OCI-LY1 (cell line): ENCODE data around the gene RHOBTB3.

Experiments used
- H2AFZ ChIP-seq: fragments of 200-600 bp; sonication (generic), shearing (Covaris generic); 2 replicates; pipeline ENCODE4 v1.6.0; 2014; ENCODE audit warnings: antibody characterized with exemption, mild to moderate bottlenecking, low read length
- H3F3A ChIP-seq: fragments of 200-600 bp; sonication (generic), shearing (Covaris generic); 2 replicates; pipeline ENCODE4 v1.6.0; 2014; ENCODE audit warnings: mild to moderate bottlenecking, antibody characterized with exemption, low read length, moderate library complexity; ENCODE audit not compliant: insufficient read depth
- H3K27ac ChIP-seq: fragments of 200-600 bp; sonication (generic); 2 replicates; pipeline ENCODE4 v1.5.1; 2014; ENCODE audit warnings: low read length, mixed run types, mild to moderate bottlenecking, low read depth; ENCODE audit not compliant: poor library complexity, severe bottlenecking
- H3K27me3 ChIP-seq: fragments of 200-600 bp; sonication (generic); 2 replicates; pipeline ENCODE4 v1.6.0; 2014; ENCODE audit warnings: antibody characterized with exemption, mild to moderate bottlenecking, low read length, moderate library complexity; ENCODE audit not compliant: insufficient read depth
- H3K36me3 ChIP-seq: fragments of 200-600 bp; sonication (generic); 2 replicates; pipeline ENCODE4 v1.6.1; 2014; ENCODE audit warnings: mild to moderate bottlenecking, antibody characterized with exemption, low read length, moderate library complexity, mixed read lengths; ENCODE audit not compliant: insufficient read depth
- H3K4me1 ChIP-seq: fragments of 200-600 bp; sonication (generic); 2 replicates; pipeline ENCODE4 v1.5.1; 2014; ENCODE audit warnings: mild to moderate bottlenecking, low read length, moderate library complexity; ENCODE audit not compliant: insufficient read depth, severe bottlenecking
- H3K4me2 ChIP-seq: fragments of 200-600 bp; sonication (generic), shearing (Covaris generic); 2 replicates; pipeline ENCODE4 v1.6.1; 2014; ENCODE audit warnings: low read length
- H3K4me3 ChIP-seq: fragments of 200-600 bp; sonication (generic); 2 replicates; pipeline ENCODE4 v1.5.1; 2014; ENCODE audit warnings: low read length, low read depth, mild to moderate bottlenecking, mixed read lengths; ENCODE audit not compliant: poor library complexity, severe bottlenecking
- H3K79me2 ChIP-seq: fragments of 200-600 bp; shearing (Covaris generic); 2 replicates; pipeline ENCODE4 v1.6.1; 2016; ENCODE audit warnings: mixed run types, low read length, mixed read lengths; ENCODE audit not compliant: insufficient read depth
- H3K9ac ChIP-seq: fragments of 200-600 bp; sonication (generic), shearing (Covaris generic); 2 replicates; pipeline ENCODE4 v1.6.1; 2014; ENCODE audit warnings: mild to moderate bottlenecking, low read length, mixed read lengths
- H3K9me2 ChIP-seq: fragments of 200-600 bp; sonication (generic), shearing (Covaris generic); 2 replicates; pipeline ENCODE4 v1.6.1; 2014; ENCODE audit warnings: low read depth, mild to moderate bottlenecking, low read length, mixed read lengths
- H3K9me3 ChIP-seq: fragments of 200-600 bp; shearing (Covaris generic); 2 replicates; pipeline ENCODE4 v1.6.1; 2014; ENCODE audit warnings: low read length, mixed read lengths
- H4K20me1 ChIP-seq: fragments of 200-600 bp; sonication (generic), shearing (Covaris generic); 2 replicates; pipeline ENCODE4 v1.6.0; 2016; ENCODE audit warnings: mild to moderate bottlenecking, low read length; ENCODE audit not compliant: insufficient read depth
- EZH2 ChIP-seq: fragments of 200-600 bp; sonication (generic), shearing (Covaris generic); IDR thresholded peaks from 2 replicates; pipeline ENCODE4 v1.8.0; 2017; ENCODE audit warnings: borderline replicate concordance, mixed run types, mild to moderate bottlenecking, antibody characterized with exemption, low read length, moderate library complexity, mixed read lengths
- TF ChIP-seq, protein P1 (sequence below): fragments of 200-600 bp; sonication (generic), shearing (Covaris generic); IDR thresholded peaks from 2 replicates; pipeline ENCODE4 v1.5.1; 2017; ENCODE audit warnings: mild to moderate bottlenecking, antibody characterized with exemption, low read length, moderate library complexity, mixed read lengths

RHOBTB3 gene

DNA sequence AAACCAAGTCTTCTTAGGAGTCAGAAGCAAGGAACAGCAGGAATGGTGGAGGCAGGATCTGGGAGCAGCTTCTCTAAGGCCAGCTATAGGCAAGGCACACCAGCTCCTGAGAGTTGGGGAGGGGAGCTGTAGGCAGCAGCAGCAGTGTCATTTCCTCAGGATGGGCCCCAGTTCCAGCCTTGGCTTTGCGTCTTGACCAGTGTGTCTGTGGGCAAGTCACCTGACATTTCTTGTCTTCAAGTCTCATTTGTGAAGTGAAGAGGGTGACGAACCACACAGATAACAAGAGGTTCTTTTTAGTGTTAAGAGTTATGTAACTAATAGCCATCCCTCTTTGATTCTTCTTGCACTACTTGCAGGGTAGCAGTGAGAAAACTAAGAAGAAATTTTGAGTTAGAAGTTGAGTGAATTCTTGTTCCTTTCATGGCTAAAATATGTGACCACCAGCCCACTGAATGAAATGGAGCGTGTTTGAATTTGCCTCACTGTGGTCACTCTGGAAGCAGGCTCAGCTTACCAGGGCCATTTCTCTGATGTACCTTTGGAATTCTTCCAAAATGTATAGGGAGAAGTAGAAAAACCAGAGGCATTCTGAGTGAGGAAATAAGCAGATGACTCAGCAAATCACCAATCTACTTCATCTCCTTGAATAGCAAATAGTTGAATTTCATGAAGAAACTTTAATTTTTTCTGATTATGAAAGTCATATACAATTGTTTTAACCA, 42.4 kb downstream of the RHOBTB3 start:
- Histone ChIP-seq H2AFZ (no peak overlapping the region), H3K9me2 (no peaks in the 10 kb centered on the region), H3K9ac (no peak overlapping the region), H3K27ac (no peak overlapping the region), H3K4me3 (no peak overlapping the region), H3K4me2 (no peak overlapping the region), H3K9me3 (no peaks in the 10 kb centered on the region), H4K20me1 (no peaks in the 10 kb centered on the region), H3K79me2 (no peaks in the 10 kb centered on the region), H3K36me3 (no peaks in the 10 kb centered on the region), H3K4me1 (no peaks in the 10 kb centered on the region), H3F3A (no peaks in the 10 kb centered on the region), H3K27me3 (no peaks in the 10 kb centered on the region)
- TF ChIP-seq, protein P1, sequence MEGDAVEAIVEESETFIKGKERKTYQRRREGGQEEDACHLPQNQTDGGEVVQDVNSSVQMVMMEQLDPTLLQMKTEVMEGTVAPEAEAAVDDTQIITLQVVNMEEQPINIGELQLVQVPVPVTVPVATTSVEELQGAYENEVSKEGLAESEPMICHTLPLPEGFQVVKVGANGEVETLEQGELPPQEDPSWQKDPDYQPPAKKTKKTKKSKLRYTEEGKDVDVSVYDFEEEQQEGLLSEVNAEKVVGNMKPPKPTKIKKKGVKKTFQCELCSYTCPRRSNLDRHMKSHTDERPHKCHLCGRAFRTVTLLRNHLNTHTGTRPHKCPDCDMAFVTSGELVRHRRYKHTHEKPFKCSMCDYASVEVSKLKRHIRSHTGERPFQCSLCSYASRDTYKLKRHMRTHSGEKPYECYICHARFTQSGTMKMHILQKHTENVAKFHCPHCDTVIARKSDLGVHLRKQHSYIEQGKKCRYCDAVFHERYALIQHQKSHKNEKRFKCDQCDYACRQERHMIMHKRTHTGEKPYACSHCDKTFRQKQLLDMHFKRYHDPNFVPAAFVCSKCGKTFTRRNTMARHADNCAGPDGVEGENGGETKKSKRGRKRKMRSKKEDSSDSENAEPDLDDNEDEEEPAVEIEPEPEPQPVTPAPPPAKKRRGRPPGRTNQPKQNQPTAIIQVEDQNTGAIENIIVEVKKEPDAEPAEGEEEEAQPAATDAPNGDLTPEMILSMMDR = no peak
- TF ChIP-seq EZH2 = no peak

DNA sequence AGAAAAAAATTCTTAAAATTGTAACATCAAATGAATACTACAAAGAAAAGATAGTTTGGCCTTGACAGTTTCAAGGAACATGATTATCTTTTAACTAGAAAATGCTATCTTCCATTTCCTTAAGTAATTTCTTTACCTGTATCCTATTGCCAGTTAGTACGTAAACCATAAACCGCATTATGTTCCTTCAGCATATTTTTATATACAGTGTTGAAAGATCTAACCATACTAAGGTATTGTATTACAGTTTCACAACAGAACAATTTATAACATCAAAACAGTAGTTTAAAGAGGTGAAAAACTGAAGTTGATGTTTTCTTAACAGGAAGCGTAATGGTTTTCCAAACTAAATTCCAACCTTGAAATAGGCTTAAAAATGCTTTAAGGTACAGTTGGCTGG, 46.3 kb downstream of the RHOBTB3 start:
- no peaks in the 10 kb centered on the region for H4K20me1 ChIP-seq
- H3F3A ChIP-seq = no peaks in the 10 kb centered on the region
- no peaks in the 10 kb centered on the region for H3K79me2 ChIP-seq
- H3K4me2 ChIP-seq = no peak overlapping the region
- H3K9ac ChIP-seq = no peak overlapping the region
- no peak overlapping the region for H3K27ac ChIP-seq
- H3K9me2 ChIP-seq = no peaks in the 10 kb centered on the region
- no peak for TF ChIP-seq EZH2
- TF ChIP-seq, protein P1 = no peak
- no peaks in the 10 kb centered on the region for H3K27me3 ChIP-seq
- H3K36me3 ChIP-seq = no peaks in the 10 kb centered on the region
- no peak overlapping the region for H3K4me3 ChIP-seq
- H2AFZ ChIP-seq = no peak overlapping the region
- no peaks in the 10 kb centered on the region for H3K9me3 ChIP-seq
- peaks cover 8% of the 10 kb centered on the region for H3K4me1 ChIP-seq

DNA sequence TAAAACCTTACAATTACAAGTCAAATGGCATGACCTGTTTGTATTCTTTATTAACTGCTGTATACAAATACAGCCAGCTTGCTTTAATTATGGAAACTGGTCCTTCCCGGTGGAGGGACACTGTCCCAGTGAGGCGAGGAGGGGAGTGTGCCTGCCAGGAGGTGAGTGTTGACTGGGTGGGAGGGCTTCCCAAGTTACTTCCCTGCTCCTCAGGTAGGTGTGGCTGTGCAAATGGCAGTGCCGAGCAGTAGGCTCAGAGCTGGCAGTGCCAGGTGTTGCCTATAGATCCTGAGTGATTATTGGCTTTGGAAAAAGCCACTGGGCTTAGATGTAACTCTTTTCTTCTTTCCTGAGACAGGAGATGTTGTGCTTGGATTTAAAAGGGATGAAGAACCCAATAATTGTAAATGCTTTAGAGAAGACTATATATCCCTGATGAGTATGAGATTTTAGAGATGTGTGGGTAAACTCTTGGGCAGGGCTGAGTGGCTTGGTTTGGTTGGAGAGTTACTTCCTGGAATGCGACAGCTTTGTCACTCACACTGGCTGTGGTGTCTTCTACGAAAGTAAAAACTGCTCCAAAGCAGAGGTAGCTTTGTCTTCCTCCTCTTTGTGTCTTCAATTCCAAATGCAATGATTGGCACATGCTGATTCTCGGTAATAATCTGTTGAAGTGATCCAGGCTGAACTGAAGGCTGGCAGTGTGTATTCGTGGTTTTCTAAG, 47.7 kb downstream of the RHOBTB3 start:
- Histone ChIP-seq H2AFZ (no peak overlapping the region), H3K36me3 (no peaks in the 10 kb centered on the region), H3K4me2 (no peak overlapping the region), H3K79me2 (no peaks in the 10 kb centered on the region), H3K4me3 (no peak overlapping the region), H3K4me1 (peaks cover 8% of the 10 kb centered on the region), H3K9me3 (no peaks in the 10 kb centered on the region), H3K9ac (no peak overlapping the region), H3F3A (no peaks in the 10 kb centered on the region), H3K27ac (no peak overlapping the region), H3K9me2 (no peaks in the 10 kb centered on the region), H4K20me1 (no peaks in the 10 kb centered on the region), H3K27me3 (no peaks in the 10 kb centered on the region)
- TF ChIP-seq, protein P1 = no peak
- no peak for TF ChIP-seq EZH2
